GM23248 (cell line): ENCODE measurements around the gene KRTAP10-8.

Source experiments
- EZH2 ChIP-seq: fragments of 200-600 bp; sonication (generic); IDR thresholded peaks from 2 replicates; pipeline ENCODE4 v1.6.1; 2018; ENCODE audit warnings: antibody characterized with exemption, mild to moderate bottlenecking; ENCODE audit not compliant: insufficient read depth, poor library complexity, severe bottlenecking
- EZH2phosphoT487 ChIP-seq: fragments of 200-600 bp; sonication (generic); IDR thresholded peaks from 2 replicates; pipeline ENCODE4 v1.6.1; 2018; ENCODE audit warnings: antibody characterized with exemption, moderate library complexity, mild to moderate bottlenecking, low read depth; ENCODE audit not compliant: insufficient read depth

DNA sequence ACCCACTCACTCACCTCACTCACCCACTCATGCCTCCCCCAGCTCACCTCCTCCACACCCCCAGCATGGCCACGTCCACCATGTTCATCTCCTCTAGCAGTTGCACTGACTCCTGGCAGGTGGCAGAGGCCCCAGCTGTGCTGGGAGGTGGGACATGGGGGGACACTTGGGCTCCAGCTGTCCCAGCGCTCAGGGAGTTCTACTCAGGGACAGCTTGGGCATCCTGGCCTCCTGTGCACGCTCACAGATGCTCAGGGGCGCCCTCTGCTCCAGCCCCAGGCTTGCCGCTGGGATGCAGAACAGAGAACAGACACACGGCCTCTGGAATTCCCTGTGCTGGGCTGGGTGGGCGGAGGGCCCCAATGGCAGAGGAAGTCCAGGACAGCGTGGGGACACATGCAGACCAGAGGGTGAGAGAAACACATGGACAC, 5.2 kb downstream of the KRTAP10-8 start:
- TF ChIP-seq EZH2phosphoT487 (no peak), EZH2 (no peak)
